ENCODE data around the gene CCNA2. TPM values are rescaled to one million over a fixed set of nuclear protein-coding genes. Genes with fewer than 3 reads are reported as not detected.

CCNA2 gene
- polyA plus RNA-seq (2012; ENCODE audit: missing spikeins), result 35.5 TPM

- peak; percentile 79 for TF ChIP-seq POLR2A (IDR thresholded peaks at IDR 0.05; ENCODE audit: low read depth, low read length)
- TF ChIP-seq POLR2AphosphoS5 (IDR thresholded peaks at IDR 0.05; ENCODE audit: low read depth, low read length), result peak; percentile 84
- 0 out of 2 replicates have a peak, but pooled peaks have one; percentile 21 for TF ChIP-seq TAF1 (IDR thresholded peaks at IDR 0.05; ENCODE audit: borderline replicate concordance, low read depth, low read length)
- peak; percentile 96 for FAIRE-seq
Measured at GRCh38 chr4:121823505-121824170, at the start of gene CCNA2. Gene CCNA2, minus strand, starts transcription at chr4:121823883. Its CDS starts 255 bp downstream, at chr4:121823628.

GRCh38 chr4:121869841-121870822 lies 46.4 kb upstream of the CCNA2 start, which contains the start of gene BBS7:
Gene BBS7, minus strand, starts transcription at chr4:121870474. Its CDS starts 161 bp downstream, at chr4:121870313.
- FAIRE-seq (peak; percentile 99), DNase-seq (ENCODE audit: insufficient read length) (peak; percentile 73)
- TF ChIP-seq TAF1 (IDR thresholded peaks at IDR 0.05; ENCODE audit: borderline replicate concordance, low read depth, low read length) (no peak), POLR2AphosphoS5 (IDR thresholded peaks at IDR 0.05; ENCODE audit: low read depth, low read length) (peak; percentile 57; the same call in 1 of the 2 replicates), POLR2A (IDR thresholded peaks at IDR 0.05; ENCODE audit: low read depth, low read length) (peak; percentile 88)

More at GRCh38 chr4:121823505-121824170, at the start of gene CCNA2:
- DNase-seq (ENCODE audit: insufficient read length), result peak; percentile 75

- TF ChIP-seq POLR2A (IDR thresholded peaks at IDR 0.05; ENCODE audit: low read depth, low read length) (no peak), TAF1 (IDR thresholded peaks at IDR 0.05; ENCODE audit: borderline replicate concordance, low read depth, low read length) (no peak), POLR2AphosphoS5 (IDR thresholded peaks at IDR 0.05; ENCODE audit: low read depth, low read length) (no peak)
- FAIRE-seq, result no peak
- no peak for DNase-seq (ENCODE audit: insufficient read length)
Measured at GRCh38 chr4:121863799-121864198, 40.1 kb upstream of the CCNA2 start.

GRCh38 chr4:121861426-121861825 lies 37.7 kb upstream of the CCNA2 start:
- no peak for TF ChIP-seq POLR2AphosphoS5 (IDR thresholded peaks at IDR 0.05; ENCODE audit: low read depth, low read length)
- no peak for TF ChIP-seq POLR2A (IDR thresholded peaks at IDR 0.05; ENCODE audit: low read depth, low read length)
- DNase-seq (ENCODE audit: insufficient read length) (no peak), FAIRE-seq (peak; percentile 5)

GRCh38 chr4:121860121-121860520 lies 36.4 kb upstream of the CCNA2 start:
- FAIRE-seq (no peak), DNase-seq (ENCODE audit: insufficient read length) (no peak)
- TF ChIP-seq POLR2A (IDR thresholded peaks at IDR 0.05; ENCODE audit: low read depth, low read length), result no peak

- no peak for TF ChIP-seq POLR2A (IDR thresholded peaks at IDR 0.05; ENCODE audit: low read depth, low read length)
- no peak for TF ChIP-seq TAF1 (IDR thresholded peaks at IDR 0.05; ENCODE audit: borderline replicate concordance, low read depth, low read length)
- no peak for TF ChIP-seq POLR2AphosphoS5 (IDR thresholded peaks at IDR 0.05; ENCODE audit: low read depth, low read length)
- DNase-seq (ENCODE audit: insufficient read length) (no peak), FAIRE-seq (no peak)
Measured at GRCh38 chr4:121851354-121851753, 27.7 kb upstream of the CCNA2 start.

- FAIRE-seq (no peak), DNase-seq (ENCODE audit: insufficient read length) (no peak)
- TF ChIP-seq POLR2A (IDR thresholded peaks at IDR 0.05; ENCODE audit: low read depth, low read length) (no peak), POLR2AphosphoS5 (IDR thresholded peaks at IDR 0.05; ENCODE audit: low read depth, low read length) (no peak), TAF1 (IDR thresholded peaks at IDR 0.05; ENCODE audit: borderline replicate concordance, low read depth, low read length) (no peak)
Measured at GRCh38 chr4:121846662-121847061, 23.0 kb upstream of the CCNA2 start.

GRCh38 chr4:121842862-121843261 lies 19.2 kb upstream of the CCNA2 start:
- FAIRE-seq, result no peak
- TF ChIP-seq TAF1 (IDR thresholded peaks at IDR 0.05; ENCODE audit: borderline replicate concordance, low read depth, low read length) (no peak), POLR2A (IDR thresholded peaks at IDR 0.05; ENCODE audit: low read depth, low read length) (no peak)
- no peak for DNase-seq (ENCODE audit: insufficient read length)

GRCh38 chr4:121838136-121838535 lies 14.5 kb upstream of the CCNA2 start:
- TF ChIP-seq TAF1 (IDR thresholded peaks at IDR 0.05; ENCODE audit: borderline replicate concordance, low read depth, low read length) (no peak), POLR2A (IDR thresholded peaks at IDR 0.05; ENCODE audit: low read depth, low read length) (no peak), POLR2AphosphoS5 (IDR thresholded peaks at IDR 0.05; ENCODE audit: low read depth, low read length) (no peak)
- no peak for DNase-seq (ENCODE audit: insufficient read length)
- FAIRE-seq, result no peak

- TF ChIP-seq POLR2A (IDR thresholded peaks at IDR 0.05; ENCODE audit: low read depth, low read length), result no peak
- no peak for TF ChIP-seq TAF1 (IDR thresholded peaks at IDR 0.05; ENCODE audit: borderline replicate concordance, low read depth, low read length)
- TF ChIP-seq POLR2AphosphoS5 (IDR thresholded peaks at IDR 0.05; ENCODE audit: low read depth, low read length), result no peak
- FAIRE-seq (no peak), DNase-seq (ENCODE audit: insufficient read length) (no peak)
Measured at GRCh38 chr4:121829511-121829910, 5.8 kb upstream of the CCNA2 start.

GRCh38 chr4:121827853-121828252 lies 4.2 kb upstream of the CCNA2 start:
- FAIRE-seq (no peak), DNase-seq (ENCODE audit: insufficient read length) (no peak)

More at GRCh38 chr4:121827853-121828252, 4.2 kb upstream of the CCNA2 start:
- TF ChIP-seq POLR2A (IDR thresholded peaks at IDR 0.05; ENCODE audit: low read depth, low read length) (no peak), POLR2AphosphoS5 (IDR thresholded peaks at IDR 0.05; ENCODE audit: low read depth, low read length) (no peak), TAF1 (IDR thresholded peaks at IDR 0.05; ENCODE audit: borderline replicate concordance, low read depth, low read length) (no peak)

Measured in GM12892 (cell line).